A673 (cell line): Measurements from ENCODE around the gene DRAM1. TPM values are rescaled to one million over a fixed set of nuclear protein-coding genes. Genes with fewer than 3 reads are reported as not detected.
"Not testable (repeated sequence)": the region's sequence is repeated elsewhere in the genome, so short reads cannot be mapped to it uniquely, and the experiment has no call there.

Source experiments
- BruUV-seq: library from RNA; stranded (reverse); fragments of 400-500 nt; replicated peaks from 2 replicates; lab custom pipeline; 2021; lab: Mats Ljungman, UMichigan
- CTCF ChIA-PET: fragments of 300-600 bp; sonication (Branson Sonifier 250); formaldehyde crosslinking; loops from one replicate; lab custom pipeline; 2022; ENCODE audit warnings: antibody characterized with exemption; lab: Charles Lee
- POLR2A ChIA-PET: fragments of 300-600 bp; sonication (Branson Sonifier 250); formaldehyde crosslinking; loops from one replicate; lab custom pipeline; 2022; ENCODE audit warnings: antibody characterized with exemption; ENCODE audit not compliant: low non-redundant PET; lab: Charles Lee
- DNase-seq: peaks from one replicate; pipeline ENCODE4 v3.0.0-alpha.2; 2015; ENCODE audit warnings: low spot score
- H3K27ac ChIP-seq: fragments of 200-600 bp; sonication (generic); 2 replicates; pipeline ENCODE4 v1.5.1; 2016; ENCODE audit warnings: mixed run types, low read depth, mild to moderate bottlenecking, mixed read lengths, antibody characterized with exemption, low read length; ENCODE audit not compliant: poor library complexity, severe bottlenecking
- H3K27me3 ChIP-seq: fragments of 200-600 bp; sonication (generic); replicated peaks from 2 replicates; pipeline ENCODE4 v1.6.1; 2017; ENCODE audit warnings: mixed run types, low read depth, mild to moderate bottlenecking, mixed read lengths, antibody characterized with exemption, low read length; ENCODE audit not compliant: insufficient read depth, poor library complexity
- H3K36me3 ChIP-seq: fragments of 200-600 bp; sonication (generic); 2 replicates; pipeline ENCODE4 v1.6.1; 2016; ENCODE audit warnings: mixed run types, mild to moderate bottlenecking, mixed read lengths, antibody characterized with exemption, low read length; ENCODE audit not compliant: insufficient read depth, poor library complexity, severe bottlenecking
- H3K4me1 ChIP-seq: fragments of 200-600 bp; sonication (generic); 2 replicates; pipeline ENCODE4 v1.6.1; 2017; ENCODE audit warnings: mixed run types, mild to moderate bottlenecking, mixed read lengths, antibody characterized with exemption, low read length; ENCODE audit not compliant: insufficient read depth, poor library complexity, severe bottlenecking
- H3K4me3 ChIP-seq: fragments of 200-600 bp; sonication (generic); 2 replicates; pipeline ENCODE4 v1.5.1; 2016; ENCODE audit warnings: low read depth, mixed run types, mild to moderate bottlenecking, mixed read lengths, low read length; ENCODE audit not compliant: poor library complexity, severe bottlenecking
- H3K9me3 ChIP-seq: fragments of 200-600 bp; sonication (generic); 2 replicates; pipeline ENCODE4 v1.6.1; 2016; ENCODE audit warnings: mixed run types, low read depth, mild to moderate bottlenecking, mixed read lengths, antibody characterized with exemption, low read length; ENCODE audit not compliant: poor library complexity, severe bottlenecking
- CTCF ChIP-seq: fragments of 300-800, 200-600 bp; sonication (generic); conservative IDR thresholded peaks from 2 replicates; pipeline ENCODE4 v1.5.1; 2017; ENCODE audit warnings: low read depth, mild to moderate bottlenecking, antibody characterized with exemption, low read length, moderate library complexity, mixed read lengths
- EZH2 ChIP-seq: fragments of 200-600 bp; sonication (generic); IDR thresholded peaks from 2 replicates; pipeline ENCODE4 v1.6.1; 2017; ENCODE audit warnings: borderline replicate concordance, low read depth, mild to moderate bottlenecking, mixed read lengths, antibody characterized with exemption, low read length; ENCODE audit not compliant: poor library complexity, severe bottlenecking
- intact Hi-C: fragments of 100-400 bp; cut with micrococcal nuclease; formaldehyde crosslinking; loops from one replicate; pipeline ENCODE4 v1.10.0; 2022; ENCODE audit not compliant: unreplicated experiment
- total RNA-seq: library from RNA; stranded (reverse); gene quantifications from 2 replicates; pipeline ENCODE4 v1.2.3, GENCODE V29; 2021

DRAM1 gene
- total RNA-seq, 1 experiment from 2014 or later, result 10.5 TPM

GRCh38 chr12:101862245-101862644, 15.1 kb upstream of the DRAM1 start:
- intact Hi-C loops, result no loop called here
- CTCF ChIA-PET, result no interaction called here
- Histone ChIP-seq H3K27ac (no peak overlapping the region), H3K36me3 (no peaks in the 10 kb centered on the region), H3K4me1 (no peaks in the 10 kb centered on the region), H3K9me3 (no peaks in the 10 kb centered on the region), H3K4me3 (no peak overlapping the region), H3K27me3 (no peaks in the 10 kb centered on the region)
- TF ChIP-seq CTCF, result no peak
- no peak for TF ChIP-seq EZH2
- POLR2A ChIA-PET, result no interaction called here
- BruUV-seq, result no TSS peak
- DNase-seq, result no peak

- no peak overlapping the region for H3K27ac ChIP-seq
- H3K36me3 ChIP-seq, result no peaks in the 10 kb centered on the region
- peaks cover under 1% of the 10 kb centered on the region for H3K9me3 ChIP-seq
- TF ChIP-seq CTCF (no peak), EZH2 (no peak)
- no peak for DNase-seq
- no TSS peak for BruUV-seq
- intact Hi-C loops, result no loop called here
- CTCF ChIA-PET, result no interaction called here
- no peaks in the 10 kb centered on the region for H3K27me3 ChIP-seq
- POLR2A ChIA-PET, result no interaction called here
- no peaks in the 10 kb centered on the region for H3K4me1 ChIP-seq
- H3K4me3 ChIP-seq, result no peak overlapping the region
Measured at GRCh38 chr12:101863981-101864380, 13.4 kb upstream of the DRAM1 start.

DNA sequence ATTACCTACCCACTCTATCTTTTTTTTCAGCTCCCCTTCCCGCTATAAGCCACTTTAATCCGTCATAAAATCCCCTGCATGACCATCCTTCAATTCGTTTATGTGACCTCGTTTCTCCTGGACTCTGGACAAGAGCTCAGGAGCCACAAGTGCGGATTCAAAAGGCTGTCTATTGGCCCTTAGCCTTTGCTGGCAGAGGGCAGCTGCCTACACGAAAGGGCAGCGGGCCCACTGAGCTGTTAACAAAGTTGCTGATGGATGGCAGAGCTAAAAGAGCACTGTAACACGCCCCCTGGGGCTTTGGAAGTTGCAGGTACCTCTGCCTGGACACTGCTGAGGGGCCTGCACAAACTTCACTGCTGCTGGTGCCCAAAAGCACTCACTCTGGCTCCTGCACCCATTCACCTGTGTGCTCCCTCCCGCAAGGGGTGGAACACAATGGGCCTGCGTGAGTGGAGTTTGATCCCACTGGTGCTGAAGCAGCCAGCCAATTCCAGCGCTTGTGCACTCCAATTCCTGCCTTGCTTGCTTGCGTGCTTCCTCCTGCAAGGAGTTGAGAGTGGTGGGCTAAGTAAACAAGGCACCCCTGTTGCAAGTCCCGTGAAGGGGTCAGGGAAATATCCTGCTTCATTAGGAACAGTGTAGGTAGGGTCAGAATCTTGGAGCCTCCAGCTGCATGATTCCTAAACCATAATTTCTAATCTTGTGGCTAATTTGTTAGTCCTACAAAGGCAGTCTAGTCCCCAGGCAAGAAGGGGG, 10.6 kb upstream of the DRAM1 start:
- POLR2A ChIA-PET, result no interaction called here
- Histone ChIP-seq H3K27me3 (no peaks in the 10 kb centered on the region), H3K4me1 (no peaks in the 10 kb centered on the region), H3K9me3 (peaks cover 8% of the 10 kb centered on the region), H3K4me3 (no peak overlapping the region), H3K27ac (no peak overlapping the region), H3K36me3 (no peaks in the 10 kb centered on the region)
- DNase-seq, result no peak
- intact Hi-C loops, result no loop called here
- TF ChIP-seq CTCF (no peak), EZH2 (no peak)
- CTCF ChIA-PET, result interaction anchor here (0.6 kb wide), 1 partner anchor 759 kb away, joined by 3 read pairs; no protein-coding TSS in a partner anchor
- BruUV-seq, result no TSS peak

DNA sequence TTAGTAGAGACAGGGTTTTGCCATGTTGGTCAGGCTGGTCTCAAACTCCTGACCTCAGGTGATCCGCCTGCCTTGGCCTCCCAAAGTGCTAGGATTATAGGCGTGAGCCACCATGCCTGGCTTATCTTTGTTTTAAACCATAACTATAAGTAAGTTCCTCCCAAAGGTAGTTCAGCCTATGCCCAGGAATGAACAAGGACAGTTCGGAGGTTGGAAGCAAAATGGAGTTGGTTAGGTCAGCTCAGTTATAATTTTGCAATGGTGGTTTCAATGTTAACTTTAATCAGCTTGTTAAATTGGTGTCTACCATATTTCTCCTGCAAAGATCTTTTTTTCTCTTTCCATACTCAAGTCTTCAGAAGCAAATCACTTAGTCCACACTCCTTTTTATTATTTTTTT, 9.8 kb upstream of the DRAM1 start:
- H3K4me3 ChIP-seq, DNase-seq, H3K36me3 ChIP-seq, H3K27me3 ChIP-seq, POLR2A ChIA-PET, CTCF ChIA-PET, H3K27ac ChIP-seq, intact Hi-C loops, H3K9me3 ChIP-seq, BruUV-seq, H3K4me1 ChIP-seq: not testable (repeated sequence)
